Mammary epithelial cell (primary cell): Measurements from ENCODE around the gene RBM4.

ENCODE experiments used
- EZH2 ChIP-seq: IDR thresholded peaks from 2 replicates; pipeline ENCODE4 v1.6.1; 2012; ENCODE audit warnings: low read length, inconsistent platforms, borderline replicate concordance
- TF ChIP-seq, protein P1 (sequence below), 2 donors: IDR thresholded peaks in 1 of 2; conservative IDR thresholded peaks in 1 of 2; 2 replicates each; pipeline ENCODE4 v1.5.1; 2011 to 2012; ENCODE audit warnings: inconsistent platforms in 2 of 2, low read length in 2 of 2, mild to moderate bottlenecking in 2 of 2, control low read depth in 1 of 2, low read depth in 1 of 2; ENCODE audit not compliant: insufficient read depth in 1 of 2; ENCODE audit errors: extremely low read depth in 1 of 2

DNA sequence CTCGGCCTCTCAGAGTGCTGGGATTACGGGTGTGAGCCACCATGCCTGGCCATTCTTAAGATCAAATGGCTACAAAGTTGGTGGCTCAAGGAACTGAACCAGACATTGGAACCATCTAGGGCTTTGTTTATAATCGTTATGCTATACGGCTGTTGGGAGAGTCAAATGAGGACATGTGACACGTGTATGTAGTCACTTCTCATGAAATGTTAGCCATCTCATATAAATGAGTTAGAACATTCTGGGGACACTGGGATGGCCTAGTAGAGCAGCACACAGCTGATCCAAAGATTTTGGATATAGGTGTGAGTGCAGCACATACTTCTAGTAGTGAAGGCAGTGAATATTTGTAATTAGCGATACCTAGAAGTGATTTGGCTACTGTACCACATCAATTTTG, 6.6 kb upstream of the RBM4 start:
- TF ChIP-seq, protein P1, sequence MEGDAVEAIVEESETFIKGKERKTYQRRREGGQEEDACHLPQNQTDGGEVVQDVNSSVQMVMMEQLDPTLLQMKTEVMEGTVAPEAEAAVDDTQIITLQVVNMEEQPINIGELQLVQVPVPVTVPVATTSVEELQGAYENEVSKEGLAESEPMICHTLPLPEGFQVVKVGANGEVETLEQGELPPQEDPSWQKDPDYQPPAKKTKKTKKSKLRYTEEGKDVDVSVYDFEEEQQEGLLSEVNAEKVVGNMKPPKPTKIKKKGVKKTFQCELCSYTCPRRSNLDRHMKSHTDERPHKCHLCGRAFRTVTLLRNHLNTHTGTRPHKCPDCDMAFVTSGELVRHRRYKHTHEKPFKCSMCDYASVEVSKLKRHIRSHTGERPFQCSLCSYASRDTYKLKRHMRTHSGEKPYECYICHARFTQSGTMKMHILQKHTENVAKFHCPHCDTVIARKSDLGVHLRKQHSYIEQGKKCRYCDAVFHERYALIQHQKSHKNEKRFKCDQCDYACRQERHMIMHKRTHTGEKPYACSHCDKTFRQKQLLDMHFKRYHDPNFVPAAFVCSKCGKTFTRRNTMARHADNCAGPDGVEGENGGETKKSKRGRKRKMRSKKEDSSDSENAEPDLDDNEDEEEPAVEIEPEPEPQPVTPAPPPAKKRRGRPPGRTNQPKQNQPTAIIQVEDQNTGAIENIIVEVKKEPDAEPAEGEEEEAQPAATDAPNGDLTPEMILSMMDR (conservative IDR thresholded peaks at IDR 0.05 in 1 of 2, IDR thresholded peaks at IDR 0.05 in 1 of 2; ENCODE audit: extremely low read depth in 1 of 2, insufficient read depth in 1 of 2, low read depth in 1 of 2, low read length in 2 of 2): no peak
- TF ChIP-seq EZH2: no peak
